Mesendoderm (in vitro differentiated cells): ENCODE measurements around the gene C21orf58.

Experiments
- DNase-seq: peaks from one replicate; pipeline ENCODE4 v3.0.0; 2013
- H2AK5ac ChIP-seq: 2 replicates; pipeline ENCODE4 v1.6.1; 2013; ENCODE audit warnings: low read length, inconsistent platforms
- H2BK120ac ChIP-seq: 2 replicates; pipeline ENCODE4 v1.6.1; 2013; ENCODE audit warnings: low read depth, mild to moderate bottlenecking, low read length, moderate library complexity, mixed read lengths
- H2BK15ac ChIP-seq: replicated peaks from 2 replicates; pipeline ENCODE4 v1.6.1; 2013; ENCODE audit warnings: low read depth, mild to moderate bottlenecking, moderate library complexity
- H2BK5ac ChIP-seq: 2 replicates; pipeline ENCODE4 v1.6.1; 2013; ENCODE audit warnings: low read length, inconsistent platforms
- H3K18ac ChIP-seq: 2 replicates; pipeline ENCODE4 v1.6.1; 2013; ENCODE audit warnings: mild to moderate bottlenecking, low read length, mixed read lengths
- H3K23ac ChIP-seq: one replicate; pipeline ENCODE4 v1.6.1; 2013; ENCODE audit warnings: low read length
- H3K27ac ChIP-seq: 2 replicates; pipeline ENCODE4 v1.5.1; 2013; ENCODE audit warnings: low read depth, mild to moderate bottlenecking, inconsistent platforms, low read length, moderate library complexity
- H3K27me3 ChIP-seq: 2 replicates; pipeline ENCODE4 v1.6.1; 2013; ENCODE audit warnings: low read length, control low read depth, mild to moderate bottlenecking, inconsistent platforms; ENCODE audit not compliant: insufficient read depth, poor library complexity
- H3K36me3 ChIP-seq: 2 replicates; pipeline ENCODE4 v1.6.1; 2013; ENCODE audit warnings: low read length, inconsistent platforms; ENCODE audit not compliant: control insufficient read depth, insufficient read depth
- H3K4ac ChIP-seq: one replicate; pipeline ENCODE4 v1.6.1; 2013; ENCODE audit warnings: low read depth, mild to moderate bottlenecking, low read length, moderate library complexity
- H3K4me1 ChIP-seq: 2 replicates; pipeline ENCODE4 v1.6.1; 2013; ENCODE audit warnings: low read depth, low read length, inconsistent platforms; ENCODE audit not compliant: control insufficient read depth
- H3K4me2 ChIP-seq: 2 replicates; pipeline ENCODE4 v1.6.1; 2013; ENCODE audit warnings: low read length
- H3K4me3 ChIP-seq: 2 replicates; pipeline ENCODE4 v1.5.1; 2013; ENCODE audit warnings: mild to moderate bottlenecking, low read length
- H3K56ac ChIP-seq: one replicate; pipeline ENCODE4 v1.6.1; 2013; ENCODE audit warnings: low read length
- H3K79me1 ChIP-seq: 2 replicates; pipeline ENCODE4 v1.6.1; 2013; ENCODE audit warnings: low read length, inconsistent platforms
- H3K79me2 ChIP-seq: 2 replicates; pipeline ENCODE4 v1.6.1; 2013; ENCODE audit warnings: mild to moderate bottlenecking, low read length; ENCODE audit not compliant: control insufficient read depth, insufficient read depth
- H3K9ac ChIP-seq: 2 replicates; pipeline ENCODE4 v1.6.1; 2013; ENCODE audit warnings: low read length, inconsistent platforms
- H4K5ac ChIP-seq: one replicate; pipeline ENCODE4 v1.6.1; 2013; ENCODE audit warnings: low read length
- H4K8ac ChIP-seq: one replicate; pipeline ENCODE4 v1.6.1; 2013; ENCODE audit warnings: low read depth, mild to moderate bottlenecking, control low read depth, low read length, moderate library complexity
- WGBS: extraction: QIAGEN DNeasy Blood & Tissue Kit; methylation state at CpG from one replicate; pipeline ENCODE4 v1.1.7; 2013; ENCODE audit warnings: low lambda C conversion rate, missing lambda C conversion rate; ENCODE audit not compliant: insufficient coverage; ENCODE audit errors: extremely low coverage; 5-methylcytosine and 5-hydroxymethylcytosine counted together

C21orf58 gene

GRCh38 chr21:46368533-46369285 lies 45.0 kb upstream of the C21orf58 start:
- Histone ChIP-seq H3K56ac (no peak overlapping the region), H2BK120ac (no peak overlapping the region), H2AK5ac (no peak overlapping the region), H3K79me1 (peaks cover 20% of the 10 kb centered on the region), H3K4me1 (no peaks in the 10 kb centered on the region), H2BK15ac (no peak overlapping the region), H3K4ac (no peak overlapping the region), H3K79me2 (peaks cover 18% of the 10 kb centered on the region), H3K27me3 (no peaks in the 10 kb centered on the region), H3K23ac (no peak overlapping the region), H3K4me3 (no peak overlapping the region), H3K36me3 (peaks cover 23% of the 10 kb centered on the region), H4K5ac (no peak overlapping the region), H3K9ac (no peak overlapping the region), H4K8ac (no peak overlapping the region), H3K4me2 (no peak overlapping the region), H3K27ac (no peak overlapping the region), H2BK5ac (no peak overlapping the region), H3K18ac (no peak overlapping the region)
- no CpG with 5 or more reads among the region's 11 CpGs for WGBS
- DNase-seq: no peak

- no peak overlapping the region for H2BK5ac ChIP-seq
- no peak overlapping the region for H2BK15ac ChIP-seq
- no peak overlapping the region for H3K4me2 ChIP-seq
- H3K18ac ChIP-seq: no peak overlapping the region
- H3K9ac ChIP-seq: no peak overlapping the region
- no peak overlapping the region for H3K4ac ChIP-seq
- H3K4me3 ChIP-seq: no peak overlapping the region
- no peaks in the 10 kb centered on the region for H3K27me3 ChIP-seq
- no peak overlapping the region for H3K27ac ChIP-seq
- no peak overlapping the region for H4K5ac ChIP-seq
- no peak overlapping the region for H2BK120ac ChIP-seq
- no peaks in the 10 kb centered on the region for H3K4me1 ChIP-seq
- H3K79me2 ChIP-seq: peaks cover 10% of the 10 kb centered on the region
- H3K56ac ChIP-seq: no peak overlapping the region
- no peak overlapping the region for H3K23ac ChIP-seq
- H3K79me1 ChIP-seq: peaks cover 15% of the 10 kb centered on the region
- H4K8ac ChIP-seq: no peak overlapping the region
- WGBS: no CpG with 5 or more reads among the region's 20 CpGs
- DNase-seq: no peak
- no peak overlapping the region for H2AK5ac ChIP-seq
- H3K36me3 ChIP-seq: peaks cover 23% of the 10 kb centered on the region
These were observed 43.3 kb upstream of the C21orf58 start for GRCh38 chr21:46366966-46367365.

GRCh38 chr21:46366561-46366960 lies 42.9 kb upstream of the C21orf58 start:
- Histone ChIP-seq H3K27ac (no peak overlapping the region), H3K4me2 (no peak overlapping the region), H3K4ac (no peak overlapping the region), H2AK5ac (no peak overlapping the region), H3K79me1 (peaks cover 13% of the 10 kb centered on the region), H3K36me3 (peaks cover 20% of the 10 kb centered on the region), H3K23ac (no peak overlapping the region), H3K27me3 (no peaks in the 10 kb centered on the region), H3K9ac (no peak overlapping the region), H4K5ac (no peak overlapping the region), H2BK15ac (no peak overlapping the region), H2BK120ac (no peak overlapping the region), H3K4me1 (no peaks in the 10 kb centered on the region), H3K18ac (no peak overlapping the region), H2BK5ac (no peak overlapping the region), H4K8ac (no peak overlapping the region), H3K4me3 (no peak overlapping the region), H3K56ac (no peak overlapping the region), H3K79me2 (peaks cover 6% of the 10 kb centered on the region)
- no CpG with 5 or more reads among the region's 19 CpGs for WGBS
- no peak for DNase-seq

GRCh38 chr21:46366091-46366490 lies 42.4 kb upstream of the C21orf58 start:
- Histone ChIP-seq H2BK120ac (no peak overlapping the region), H3K79me1 (peaks cover 12% of the 10 kb centered on the region), H2AK5ac (no peak overlapping the region), H3K9ac (no peak overlapping the region), H2BK5ac (no peak overlapping the region), H4K8ac (no peak overlapping the region), H4K5ac (no peak overlapping the region), H3K4me3 (no peak overlapping the region), H3K27ac (no peak overlapping the region), H3K27me3 (no peaks in the 10 kb centered on the region), H3K36me3 (peaks cover 19% of the 10 kb centered on the region), H3K4me1 (no peaks in the 10 kb centered on the region), H3K4ac (no peak overlapping the region), H3K4me2 (no peak overlapping the region), H3K18ac (no peak overlapping the region), H3K79me2 (peaks cover 5% of the 10 kb centered on the region), H3K23ac (no peak overlapping the region), H2BK15ac (no peak overlapping the region), H3K56ac (no peak overlapping the region)
- DNase-seq: no peak
- no CpG with 5 or more reads among the region's 11 CpGs for WGBS

- Histone ChIP-seq H4K5ac (no peak overlapping the region), H3K79me2 (peaks cover under 1% of the 10 kb centered on the region), H2BK5ac (no peak overlapping the region), H3K4ac (no peak overlapping the region), H3K36me3 (peaks cover 19% of the 10 kb centered on the region), H3K9ac (no peak overlapping the region), H3K56ac (no peak overlapping the region), H3K4me1 (no peaks in the 10 kb centered on the region), H2BK15ac (no peak overlapping the region), H4K8ac (no peak overlapping the region), H3K79me1 (peaks cover 7% of the 10 kb centered on the region), H3K27me3 (no peaks in the 10 kb centered on the region), H3K4me2 (no peak overlapping the region), H2BK120ac (no peak overlapping the region), H3K23ac (no peak overlapping the region), H2AK5ac (no peak overlapping the region), H3K27ac (no peak overlapping the region), H3K4me3 (no peak overlapping the region), H3K18ac (no peak overlapping the region)
- DNase-seq: no peak
- no CpG with 5 or more reads among the region's 16 CpGs for WGBS
These were observed 40.0 kb upstream of the C21orf58 start for GRCh38 chr21:46363698-46364097.

- no peaks in the 10 kb centered on the region for H3K79me2 ChIP-seq
- no peak overlapping the region for H2AK5ac ChIP-seq
- no peak overlapping the region for H2BK120ac ChIP-seq
- no peaks in the 10 kb centered on the region for H3K27me3 ChIP-seq
- no peaks in the 10 kb centered on the region for H3K4me1 ChIP-seq
- no peak overlapping the region for H3K4me2 ChIP-seq
- H3K23ac ChIP-seq: no peak overlapping the region
- H3K27ac ChIP-seq: no peak overlapping the region
- DNase-seq: no peak
- no peak overlapping the region for H3K56ac ChIP-seq
- no peak overlapping the region for H2BK15ac ChIP-seq
- H3K9ac ChIP-seq: no peak overlapping the region
- WGBS: no CpG with 5 or more reads among the region's 15 CpGs
- H4K8ac ChIP-seq: no peak overlapping the region
- no peak overlapping the region for H3K18ac ChIP-seq
- H3K4me3 ChIP-seq: no peak overlapping the region
- H3K4ac ChIP-seq: no peak overlapping the region
- H4K5ac ChIP-seq: no peak overlapping the region
- peaks cover 4% of the 10 kb centered on the region for H3K79me1 ChIP-seq
- peaks cover 18% of the 10 kb centered on the region for H3K36me3 ChIP-seq
- no peak overlapping the region for H2BK5ac ChIP-seq
These were observed 39.3 kb upstream of the C21orf58 start for GRCh38 chr21:46362946-46363345.
